Hematopoietic multipotent progenitor cell treated with erythropoietin and hydrocortisone succinate and interleukin-3 and kit ligand, for 8 days (in vitro differentiated cells): Measurements from ENCODE around the gene NDST1.

Source experiments
- DNase-seq: peaks from one replicate; pipeline ENCODE4 v3.0.0-alpha.2; 2015

NDST1 gene

DNA sequence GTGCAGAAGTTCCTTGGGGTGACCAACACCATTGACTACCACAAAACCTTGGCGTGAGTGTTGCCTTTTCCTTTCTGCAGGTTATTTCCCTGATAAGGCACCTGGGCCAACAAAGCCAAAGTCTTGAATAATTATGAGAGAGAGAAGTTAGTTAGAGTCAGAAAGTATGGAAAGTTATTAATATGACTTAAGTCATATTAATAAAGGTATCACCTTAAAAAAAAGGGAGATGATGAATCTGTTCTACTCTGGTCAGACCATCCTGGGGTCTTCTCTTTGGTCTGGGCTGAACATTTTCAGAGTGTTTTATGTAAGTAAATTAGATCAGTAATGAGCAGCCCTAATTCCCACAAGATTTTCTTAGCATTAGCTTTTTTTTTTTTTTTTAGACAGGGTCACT is 41.8 kb downstream of the NDST1 start:
- no peak for DNase-seq

- no peak for DNase-seq
These were observed 42.4 kb downstream of the NDST1 start for GRCh38 chr5:150550286-150550685.

GRCh38 chr5:150551066-150551465 is 43.1 kb downstream of the NDST1 start:
- no peak for DNase-seq

- DNase-seq: no peak
These were observed 45.5 kb downstream of the NDST1 start for GRCh38 chr5:150553402-150553801.

GRCh38 chr5:150553911-150554310 is 46.0 kb downstream of the NDST1 start:
- DNase-seq: no peak

DNA sequence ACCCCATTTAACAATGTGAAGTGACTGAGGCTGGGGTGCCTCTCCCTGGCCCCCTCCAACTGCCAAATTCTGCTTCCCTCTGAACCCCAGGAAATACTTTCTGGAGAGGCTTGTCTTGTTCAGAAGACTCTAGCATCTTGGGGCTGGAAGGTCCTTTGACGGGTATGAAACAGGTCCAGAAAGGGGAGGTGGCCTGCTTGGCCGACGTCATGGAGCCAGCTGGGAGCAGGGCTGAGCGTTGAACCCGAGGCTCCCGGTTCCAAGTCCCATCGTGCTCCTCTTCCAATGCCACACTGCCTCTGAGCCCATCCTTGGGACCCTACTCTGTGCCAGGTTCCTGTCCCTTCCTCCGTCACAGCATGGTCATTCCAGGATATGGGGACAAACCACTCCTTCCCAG is 46.9 kb downstream of the NDST1 start:
- DNase-seq: no peak

- DNase-seq: no peak
These were observed 48.2 kb downstream of the NDST1 start for GRCh38 chr5:150556106-150556505.

DNA sequence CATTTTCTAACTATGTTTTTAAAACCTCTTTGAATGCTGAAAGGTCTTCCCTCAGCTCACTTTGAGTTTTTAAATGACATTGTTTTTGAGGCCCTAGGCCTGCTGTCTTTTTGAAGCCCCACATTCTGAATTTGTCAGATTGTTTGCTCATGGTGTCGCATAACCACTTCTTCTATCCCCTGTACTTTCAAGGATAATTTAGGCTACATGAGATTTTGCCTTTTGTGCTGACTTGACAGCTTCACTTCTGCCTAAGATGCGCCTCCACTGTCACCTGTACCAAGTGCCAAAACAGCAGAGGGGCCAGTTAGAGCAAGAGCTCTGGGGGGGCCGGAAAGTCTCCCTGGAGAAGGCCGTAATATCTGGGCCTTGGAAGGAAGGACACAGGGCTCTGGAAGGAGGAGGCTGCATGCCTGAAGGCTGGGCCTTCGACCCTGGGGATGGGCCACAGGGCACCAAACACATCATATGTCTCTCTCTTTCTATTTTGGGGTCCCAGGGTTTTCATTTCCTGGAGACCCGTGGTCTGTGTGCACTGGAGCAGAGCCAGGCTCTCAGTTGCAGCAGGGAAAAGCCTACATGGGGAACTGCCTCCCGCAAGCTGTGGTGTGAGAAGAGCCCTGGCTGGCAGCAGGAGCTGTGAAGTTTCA is 49.1 kb downstream of the NDST1 start:
- no peak for DNase-seq

DNA sequence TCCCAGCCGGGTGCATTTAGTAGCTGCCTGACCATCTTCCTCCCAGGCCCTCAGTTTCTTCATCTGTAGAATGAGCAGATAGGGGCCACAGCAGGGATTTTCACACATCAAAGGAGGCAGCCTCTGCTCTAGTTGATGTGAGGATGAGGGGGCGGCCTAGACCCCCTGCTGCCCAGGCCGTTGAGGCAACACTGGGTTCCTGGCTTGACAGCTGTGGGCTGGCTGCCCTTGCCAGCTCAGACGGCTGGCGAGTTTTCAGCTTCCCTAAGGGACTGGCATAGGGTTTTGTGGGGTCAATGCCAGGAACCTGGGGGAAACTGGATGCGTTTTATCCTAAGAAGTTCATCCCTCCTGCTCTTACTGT is 49.6 kb downstream of the NDST1 start:
- DNase-seq: no peak

GRCh38 chr5:150558088-150558621 is 50.2 kb downstream of the NDST1 start:
- DNase-seq: no peak

DNA sequence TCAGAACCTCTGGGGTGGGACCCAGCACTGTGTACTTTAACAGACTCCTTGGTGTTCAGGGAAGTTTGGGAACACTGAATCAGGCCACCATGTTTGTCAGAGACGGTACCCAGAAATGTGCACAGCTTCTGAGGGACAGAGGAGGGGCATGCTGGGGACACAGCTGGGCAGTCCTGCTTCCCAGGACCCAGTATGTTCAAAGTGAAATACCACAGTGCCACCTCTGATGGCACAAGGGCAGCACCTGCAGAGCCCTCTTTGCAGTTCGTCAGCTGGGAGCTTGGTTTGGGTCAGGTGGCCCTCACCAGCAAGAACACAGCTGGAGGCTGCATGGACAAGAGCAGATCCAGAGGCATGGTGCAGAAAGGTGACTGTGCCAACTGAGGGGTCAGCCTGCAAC is 51.2 kb downstream of the NDST1 start:
- no peak for DNase-seq

DNA sequence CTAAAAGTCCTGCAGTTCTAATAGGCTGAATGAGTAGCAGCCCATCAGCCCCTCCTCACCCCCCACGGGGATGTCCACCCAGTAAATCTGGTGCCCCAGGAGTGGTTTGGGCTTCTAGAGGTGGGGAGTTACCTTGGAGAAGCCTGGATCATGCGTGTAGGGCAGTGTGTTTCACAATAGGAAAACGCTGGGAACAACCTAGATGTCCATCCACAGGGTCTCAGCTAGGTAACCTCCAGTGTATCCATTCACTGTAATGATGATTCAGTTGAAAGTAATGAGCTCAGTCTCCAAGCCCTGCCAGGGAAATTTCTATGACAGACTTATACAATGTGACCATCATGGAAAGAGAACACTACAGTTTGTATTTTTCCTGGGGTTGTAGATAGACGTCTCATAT is 51.8 kb downstream of the NDST1 start:
- no peak for DNase-seq

DNA sequence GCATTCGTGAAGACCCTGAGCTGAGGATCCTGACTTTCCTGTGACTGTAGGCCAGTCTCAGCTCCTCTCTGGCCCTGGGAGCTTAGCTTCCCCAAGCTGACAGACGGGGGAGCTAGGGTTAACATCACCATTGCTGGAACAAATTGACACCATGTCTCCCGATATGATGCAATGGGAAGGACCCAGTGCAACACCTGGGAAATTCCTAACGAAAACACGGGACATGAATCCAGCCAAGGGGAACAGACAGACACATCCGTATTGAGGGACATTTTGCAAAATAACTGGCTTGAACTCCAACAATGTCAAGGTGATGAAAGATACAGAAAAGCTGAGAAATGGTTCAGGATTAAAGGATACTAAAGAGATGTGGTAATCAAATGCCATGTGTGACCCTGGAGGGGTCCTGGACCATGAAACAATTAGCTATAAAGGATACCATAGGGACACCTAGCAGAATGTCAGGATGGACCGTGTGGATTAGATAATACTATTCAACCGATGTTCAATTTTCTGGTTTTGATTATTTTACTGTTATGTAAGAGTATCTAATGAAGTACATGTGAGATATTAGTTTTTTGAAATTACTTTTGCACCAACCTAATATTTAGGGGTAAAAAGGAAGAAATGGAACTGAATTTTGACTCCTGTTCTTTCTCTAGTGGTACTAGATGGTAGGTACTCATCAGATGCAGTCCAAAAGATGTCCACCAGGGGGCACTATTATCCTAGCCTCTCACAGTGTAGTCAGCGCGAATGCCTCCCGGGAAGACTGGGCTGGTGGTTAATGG is 52.7 kb downstream of the NDST1 start:
- DNase-seq: peak; percentile 88

DNA sequence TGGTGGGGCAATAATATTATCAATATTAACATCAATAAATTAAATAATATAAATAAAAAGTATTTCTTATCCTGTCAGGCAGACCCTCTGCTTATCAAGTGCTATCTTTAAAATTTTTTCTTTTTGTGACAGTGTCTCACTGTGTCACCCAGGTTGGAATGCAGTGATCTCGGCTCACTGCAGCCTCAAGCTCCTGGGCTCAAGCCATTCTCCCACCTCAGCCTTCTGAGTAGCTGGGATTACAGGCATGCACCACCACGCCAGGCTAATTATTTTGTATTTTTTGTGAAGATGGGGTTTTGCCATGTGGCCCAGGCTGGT is 53.2 kb downstream of the NDST1 start:
- no peak for DNase-seq

DNA sequence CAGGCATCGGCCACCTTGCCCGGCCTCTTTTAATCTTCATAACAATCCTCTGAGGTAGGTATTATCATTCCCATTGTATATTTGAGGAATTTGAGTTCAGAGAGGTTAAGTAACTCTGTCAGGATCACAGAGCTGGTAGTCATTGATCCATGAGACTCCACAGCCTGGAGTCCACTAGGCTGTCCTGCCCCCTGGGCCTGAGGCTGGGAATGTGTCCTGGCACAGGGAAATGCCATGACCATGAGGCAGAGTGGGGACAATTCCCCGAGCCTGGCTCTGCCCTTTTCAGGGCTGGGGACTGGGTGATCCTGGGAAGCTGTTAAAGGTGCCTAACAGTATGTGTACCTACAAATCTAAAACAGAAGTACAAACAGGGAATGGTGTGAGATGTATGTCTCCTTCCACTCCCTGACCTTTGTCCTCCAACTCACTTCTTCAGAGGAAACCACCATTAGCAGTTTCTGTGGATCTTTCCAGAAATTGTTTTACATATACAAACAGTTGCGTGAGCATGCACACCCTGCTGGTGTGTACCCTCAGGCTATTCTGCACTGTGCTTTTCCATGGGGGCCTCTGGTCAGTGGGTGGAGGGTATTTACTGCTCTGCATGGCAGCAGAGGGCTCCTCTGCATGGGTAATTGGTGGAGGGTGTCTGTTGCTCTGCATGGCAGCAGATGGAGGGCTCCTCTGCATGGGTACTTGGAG is 53.8 kb downstream of the NDST1 start:
- no peak for DNase-seq

GRCh38 chr5:150562832-150563231 is 54.9 kb downstream of the NDST1 start:
- DNase-seq: peak; percentile 65

- DNase-seq: no peak
These were observed 57.9 kb downstream of the NDST1 start for GRCh38 chr5:150565868-150566267.

DNA sequence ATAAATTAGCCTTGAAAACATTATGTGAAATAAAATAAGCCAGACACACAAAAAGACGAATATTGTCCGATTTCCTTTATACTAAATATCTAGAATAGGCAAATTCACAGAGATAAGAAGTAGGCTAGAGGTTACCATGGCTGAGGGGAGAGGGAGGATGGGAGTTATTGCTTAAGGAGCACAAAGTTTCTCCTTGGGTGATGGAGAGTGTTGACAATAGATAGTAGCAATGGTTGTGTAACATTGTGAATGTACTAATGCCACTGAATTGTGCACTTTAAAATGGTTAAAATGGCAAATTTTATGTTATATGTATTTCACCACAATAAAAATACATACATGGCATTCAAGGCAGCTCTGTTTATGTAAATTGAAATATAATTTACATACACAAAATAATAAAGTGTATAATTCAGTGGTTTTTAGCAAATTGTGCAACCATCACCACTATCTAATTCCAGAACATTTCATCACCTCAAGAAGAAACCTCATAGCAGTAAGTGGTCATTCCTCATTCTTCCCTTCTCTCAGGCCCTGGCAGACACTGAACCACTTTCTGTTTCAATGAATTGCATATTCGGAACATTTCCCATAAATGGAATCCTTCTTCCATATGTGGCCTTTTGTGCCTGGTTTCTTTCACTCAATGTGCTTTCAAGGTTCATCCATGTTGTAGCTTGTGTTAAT is 59.2 kb downstream of the NDST1 start:
- DNase-seq: no peak

DNA sequence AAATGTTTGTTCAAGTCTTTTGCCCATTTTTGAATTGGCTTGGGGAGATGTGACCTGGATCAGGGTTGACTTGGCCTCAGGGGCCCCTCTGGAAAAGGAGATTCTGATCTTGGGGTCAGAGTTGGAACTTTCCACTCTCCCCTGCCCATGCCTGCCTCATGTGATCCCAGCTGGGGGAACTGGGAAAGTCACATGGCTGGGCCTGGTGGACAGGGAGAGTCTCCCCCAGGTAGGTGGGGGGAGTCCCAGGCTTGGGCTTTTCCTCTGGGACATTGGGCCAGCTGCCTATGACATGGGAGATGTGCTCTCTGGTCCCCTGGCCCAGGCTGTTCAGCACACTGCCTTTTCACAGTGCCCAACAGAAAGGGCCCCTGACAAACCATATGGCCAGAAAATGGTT is 60.7 kb downstream of the NDST1 start:
- DNase-seq: no peak

DNA sequence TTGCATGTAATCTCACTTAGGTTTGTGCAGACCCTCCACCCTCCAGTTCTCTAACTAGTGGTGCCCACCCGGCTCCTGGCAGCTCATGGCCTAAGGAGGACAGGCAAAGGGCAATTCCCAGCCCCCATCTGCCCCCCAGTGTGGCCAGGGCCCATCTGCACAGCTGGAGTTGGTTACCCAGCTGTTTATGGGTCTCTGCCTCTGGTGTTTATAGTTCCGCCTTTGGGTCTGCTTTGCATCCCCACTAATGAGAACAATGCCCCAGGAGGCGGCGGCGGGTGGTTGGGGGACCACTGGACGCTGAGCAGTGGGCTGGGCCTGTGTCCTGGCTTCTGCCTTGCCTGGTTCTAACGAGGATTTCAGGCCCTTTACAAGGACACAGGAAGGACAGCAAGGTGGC is 62.4 kb downstream of the NDST1 start:
- DNase-seq: no peak

GRCh38 chr5:150571836-150572235 is 63.9 kb downstream of the NDST1 start:
- DNase-seq: no peak

- DNase-seq: no peak
These were observed 65.3 kb downstream of the NDST1 start for GRCh38 chr5:150573216-150573615.
